Keratinocyte (primary cell): ENCODE data around the gene SPATA6L.

Source experiments
- EZH2 ChIP-seq: IDR thresholded peaks from one replicate; pipeline ENCODE4 v1.6.1; 2012; ENCODE audit warnings: inconsistent platforms, mild to moderate bottlenecking, low read length, moderate library complexity
- TF ChIP-seq, protein P1 (sequence below), 3 experiments: IDR thresholded peaks in 1 of 3; conservative IDR thresholded peaks in 1 of 3; optimal IDR thresholded peaks in 1 of 3; 2 replicates in 2 of 3; 3 replicates in 1 of 3; pipeline versions ENCODE3 to v1.5.1; 2011; ENCODE audit warnings: low read length in 3 of 3, mild to moderate bottlenecking in 3 of 3, moderate library complexity in 2 of 3, control low read depth in 1 of 3, inconsistent platforms in 1 of 3; ENCODE audit not compliant: insufficient read depth in 2 of 3; ENCODE audit errors: extremely low read depth in 1 of 3

DNA sequence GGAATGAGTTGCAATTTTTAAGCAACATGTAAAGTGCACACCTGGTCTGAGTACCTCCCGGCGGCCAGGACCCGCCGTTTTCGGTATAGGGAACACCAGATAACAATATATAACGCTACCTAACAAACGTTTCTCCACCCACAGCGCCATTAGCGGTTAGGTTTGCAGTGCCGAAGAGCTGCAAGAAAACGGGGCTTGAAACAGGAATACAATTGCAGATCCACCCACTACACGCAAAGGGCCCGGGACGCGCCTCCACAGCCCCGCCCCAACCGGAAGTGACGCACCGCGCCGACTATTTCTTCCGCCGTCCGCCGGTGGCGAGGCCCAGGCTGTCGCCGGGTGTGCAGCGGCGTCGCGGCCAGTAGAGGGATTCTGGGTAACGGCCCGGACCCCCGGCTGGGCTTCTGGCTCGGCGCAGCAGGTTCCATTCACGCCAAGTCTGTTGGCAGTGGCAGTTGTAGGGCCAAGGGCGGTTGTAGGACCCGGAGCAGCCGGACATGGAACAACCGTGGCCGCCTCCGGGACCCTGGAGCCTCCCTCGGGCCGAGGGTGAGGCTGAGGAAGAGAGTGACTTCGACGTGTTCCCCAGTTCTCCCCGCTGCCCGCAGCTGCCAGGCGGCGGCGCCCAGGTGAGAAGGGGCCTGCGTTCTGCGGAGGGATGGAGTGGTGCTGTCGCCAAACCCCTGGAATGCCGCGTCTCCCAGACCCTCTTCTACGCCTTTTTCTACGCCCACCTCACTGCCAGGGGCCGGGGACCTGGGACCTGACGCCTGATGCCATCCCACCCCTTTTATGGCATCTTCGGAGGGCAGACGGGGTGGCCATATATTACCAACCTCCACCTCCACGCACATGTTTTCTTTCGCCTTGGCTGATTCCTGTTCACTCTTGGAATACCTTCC, 13.2 kb upstream of the SPATA6L start, which contains the start of gene CDC37L1:
- TF ChIP-seq EZH2, result no peak
- TF ChIP-seq, protein P1, sequence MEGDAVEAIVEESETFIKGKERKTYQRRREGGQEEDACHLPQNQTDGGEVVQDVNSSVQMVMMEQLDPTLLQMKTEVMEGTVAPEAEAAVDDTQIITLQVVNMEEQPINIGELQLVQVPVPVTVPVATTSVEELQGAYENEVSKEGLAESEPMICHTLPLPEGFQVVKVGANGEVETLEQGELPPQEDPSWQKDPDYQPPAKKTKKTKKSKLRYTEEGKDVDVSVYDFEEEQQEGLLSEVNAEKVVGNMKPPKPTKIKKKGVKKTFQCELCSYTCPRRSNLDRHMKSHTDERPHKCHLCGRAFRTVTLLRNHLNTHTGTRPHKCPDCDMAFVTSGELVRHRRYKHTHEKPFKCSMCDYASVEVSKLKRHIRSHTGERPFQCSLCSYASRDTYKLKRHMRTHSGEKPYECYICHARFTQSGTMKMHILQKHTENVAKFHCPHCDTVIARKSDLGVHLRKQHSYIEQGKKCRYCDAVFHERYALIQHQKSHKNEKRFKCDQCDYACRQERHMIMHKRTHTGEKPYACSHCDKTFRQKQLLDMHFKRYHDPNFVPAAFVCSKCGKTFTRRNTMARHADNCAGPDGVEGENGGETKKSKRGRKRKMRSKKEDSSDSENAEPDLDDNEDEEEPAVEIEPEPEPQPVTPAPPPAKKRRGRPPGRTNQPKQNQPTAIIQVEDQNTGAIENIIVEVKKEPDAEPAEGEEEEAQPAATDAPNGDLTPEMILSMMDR (optimal IDR thresholded peaks at IDR 0.05 in 1 of 3, IDR thresholded peaks at IDR 0.05 in 1 of 3, conservative IDR thresholded peaks at IDR 0.05 in 1 of 3; ENCODE audit: extremely low read depth in 1 of 3, insufficient read depth in 2 of 3, low read length in 3 of 3), result peak; percentile 31 to 65 (median 37)
